HL-60/S4 (cell line): ENCODE measurements around the gene ADAMTS17.

ENCODE experiments used
- in situ Hi-C: fragments of 300-500 bp; cut with MboI; formaldehyde crosslinking; loops from 2 replicates; pipeline ENCODE4 v1.14.3; 2022; ENCODE audit warnings: low sequenced_read_pairs

ADAMTS17 gene

GRCh38 chr15:100007609-100008008 is 334.2 kb downstream of the ADAMTS17 start:
- in situ Hi-C loops = no loop called here

- in situ Hi-C loops = no loop called here
These were observed 336.1 kb downstream of the ADAMTS17 start for GRCh38 chr15:100005715-100006114.

DNA sequence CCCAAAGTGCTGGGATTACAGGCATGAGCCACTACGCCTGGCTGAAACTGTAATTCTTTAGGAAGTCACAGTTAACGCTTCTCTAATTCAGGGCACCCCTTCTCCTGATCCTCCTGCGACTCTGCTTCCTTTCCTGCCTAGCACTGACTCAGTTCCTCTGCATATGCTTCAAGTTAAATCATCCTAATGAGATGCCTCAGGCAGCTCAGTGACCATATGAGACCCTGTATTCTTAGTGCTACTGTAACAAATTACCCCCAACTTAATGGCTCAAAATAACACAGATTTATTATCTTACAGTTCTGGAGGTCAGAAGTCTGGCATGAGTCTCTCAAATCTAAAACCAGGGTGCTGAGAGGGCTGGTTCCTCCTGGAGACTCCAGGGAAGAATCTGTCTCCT is 336.8 kb downstream of the ADAMTS17 start:
- in situ Hi-C loops = no loop called here

GRCh38 chr15:100002787-100003536 is 338.8 kb downstream of the ADAMTS17 start:
- in situ Hi-C loops = no loop called here

DNA sequence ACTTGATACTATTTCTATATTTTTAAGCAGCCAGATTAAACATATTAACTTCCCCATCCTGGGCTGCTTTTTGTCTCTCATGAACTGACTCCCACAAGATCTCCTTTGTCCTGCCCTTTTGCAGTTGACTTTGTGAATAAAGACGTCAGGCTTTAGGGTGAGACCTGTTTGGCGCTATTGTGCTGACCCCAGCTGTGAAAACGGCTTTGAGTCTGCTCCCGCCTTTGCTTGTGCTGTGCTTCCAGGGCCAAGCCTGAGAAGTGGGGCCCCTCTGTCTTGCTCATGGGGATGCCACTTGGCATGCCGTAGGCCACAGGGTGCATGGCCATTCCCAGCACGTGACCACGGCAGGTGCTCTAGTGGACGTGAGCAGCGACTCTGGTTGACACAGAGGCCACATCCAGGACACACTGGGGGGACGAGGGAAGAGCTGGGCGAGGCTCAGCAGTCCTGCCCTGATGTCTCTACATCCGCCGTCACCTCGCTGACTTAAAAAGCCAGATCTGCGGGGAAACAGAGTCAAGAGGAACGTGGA is 339.6 kb downstream of the ADAMTS17 start:
- in situ Hi-C loops = no loop called here

- in situ Hi-C loops = no loop called here
These were observed 340.4 kb downstream of the ADAMTS17 start for GRCh38 chr15:100001405-100001804.

GRCh38 chr15:99999282-100000070 is 342.3 kb downstream of the ADAMTS17 start:
- in situ Hi-C loops = no loop called here

GRCh38 chr15:99998661-99999101 is 343.1 kb downstream of the ADAMTS17 start:
- in situ Hi-C loops = no loop called here

DNA sequence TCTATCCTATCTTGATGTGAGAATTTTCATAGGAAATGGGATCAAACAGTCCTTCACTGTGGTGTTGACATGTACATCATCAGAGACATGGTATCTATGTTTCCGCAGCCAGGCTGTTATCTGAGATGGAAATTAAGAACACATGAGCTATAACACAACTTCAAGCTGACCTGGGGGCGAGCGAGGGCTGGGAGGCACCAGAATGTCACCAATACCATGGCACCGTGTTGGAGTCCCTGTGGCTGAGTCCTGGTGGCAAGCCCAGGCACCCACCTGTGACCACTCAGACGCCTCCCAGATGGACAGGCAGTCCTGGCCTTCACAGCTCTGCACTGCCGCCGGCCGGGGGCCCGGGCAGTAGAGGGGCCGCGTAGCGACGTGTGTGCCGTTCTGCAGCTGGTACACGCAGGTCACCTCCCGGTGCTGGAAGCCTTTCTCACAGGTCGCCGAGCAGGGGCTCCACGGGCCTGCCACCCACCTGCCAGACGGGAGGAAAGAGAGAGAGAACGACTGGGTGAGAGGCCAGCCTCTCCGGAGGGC is 344.6 kb downstream of the ADAMTS17 start:
- in situ Hi-C loops = no loop called here

DNA sequence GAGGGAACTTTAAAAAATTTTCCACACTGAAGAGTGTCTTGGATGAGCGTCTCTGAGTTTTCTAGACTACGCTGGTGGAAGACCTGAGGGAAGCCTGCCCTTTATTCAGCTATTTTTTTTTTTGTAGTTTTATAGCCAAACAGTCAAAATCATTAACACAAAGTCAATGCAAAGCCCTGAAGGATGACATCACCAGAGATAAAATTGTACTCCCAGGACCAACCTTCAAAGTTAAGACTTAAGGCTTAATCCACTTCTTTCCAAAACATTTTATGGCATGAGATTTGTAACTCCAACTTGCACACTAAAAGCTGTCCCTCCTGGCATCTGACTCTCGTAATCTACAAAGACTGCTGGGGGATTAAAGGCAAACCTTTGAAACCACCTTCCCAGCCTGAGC is 345.1 kb downstream of the ADAMTS17 start:
- in situ Hi-C loops = no loop called here

DNA sequence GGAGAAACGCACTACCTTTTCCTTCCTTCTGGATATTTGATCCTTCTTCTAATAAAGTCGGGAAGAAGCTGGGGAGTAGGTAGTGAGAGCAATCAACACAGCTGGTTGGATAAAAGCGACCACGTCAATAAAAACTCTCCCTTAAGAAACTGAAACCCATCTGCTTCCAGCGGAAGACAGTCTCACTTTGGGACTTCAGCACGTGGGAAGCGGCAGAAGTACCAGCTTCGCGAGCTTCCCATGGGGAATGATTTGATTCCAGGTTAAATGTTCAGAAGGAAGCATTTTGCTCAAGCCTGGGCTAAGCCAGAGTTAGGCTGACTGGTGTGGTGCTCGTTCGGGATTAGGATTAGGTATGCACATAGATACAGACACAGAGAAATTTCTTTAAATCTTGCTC is 346.2 kb downstream of the ADAMTS17 start:
- in situ Hi-C loops = no loop called here

DNA sequence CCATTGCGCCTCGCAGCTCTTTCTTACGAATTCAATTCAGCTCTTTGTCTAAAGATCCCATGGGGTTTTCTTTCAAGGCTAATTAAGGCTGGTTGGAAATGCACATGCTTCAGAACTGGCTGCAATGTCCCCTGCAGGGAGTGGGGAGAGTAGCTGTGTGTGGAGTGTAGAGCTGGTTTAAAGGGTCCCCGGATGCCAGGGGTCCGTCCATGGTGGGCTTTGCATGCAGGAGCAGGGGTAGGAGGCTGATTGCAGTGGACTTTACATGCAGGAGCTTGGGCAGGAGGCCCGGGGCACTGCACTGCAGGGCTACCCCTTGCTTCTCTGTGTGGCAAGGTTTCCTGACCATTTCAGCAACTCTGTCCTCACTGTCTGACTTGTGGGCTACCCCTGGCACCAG is 346.9 kb downstream of the ADAMTS17 start:
- in situ Hi-C loops = no loop called here

- in situ Hi-C loops = no loop called here
These were observed 348.1 kb downstream of the ADAMTS17 start for GRCh38 chr15:99993681-99994131.

DNA sequence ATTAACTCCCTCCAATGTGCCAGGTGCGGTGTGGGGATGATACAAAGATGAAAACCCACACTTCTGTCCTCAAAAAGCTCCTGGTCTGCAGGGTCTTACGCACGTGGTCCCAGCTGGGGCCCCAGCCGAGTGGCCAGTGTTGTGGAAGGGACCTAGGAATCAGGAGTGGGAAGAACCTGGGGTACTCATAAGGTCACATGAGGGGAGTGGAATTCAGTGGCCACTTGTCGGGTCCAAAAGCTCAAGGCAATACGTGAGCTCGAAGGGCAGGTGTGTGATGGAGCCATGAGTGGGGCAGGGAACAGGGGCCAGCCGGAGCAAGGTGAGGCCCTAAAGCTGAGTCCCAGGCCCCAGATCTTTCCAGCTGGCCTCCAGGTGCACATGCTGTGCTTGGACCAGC is 348.5 kb downstream of the ADAMTS17 start:
- in situ Hi-C loops = no loop called here

DNA sequence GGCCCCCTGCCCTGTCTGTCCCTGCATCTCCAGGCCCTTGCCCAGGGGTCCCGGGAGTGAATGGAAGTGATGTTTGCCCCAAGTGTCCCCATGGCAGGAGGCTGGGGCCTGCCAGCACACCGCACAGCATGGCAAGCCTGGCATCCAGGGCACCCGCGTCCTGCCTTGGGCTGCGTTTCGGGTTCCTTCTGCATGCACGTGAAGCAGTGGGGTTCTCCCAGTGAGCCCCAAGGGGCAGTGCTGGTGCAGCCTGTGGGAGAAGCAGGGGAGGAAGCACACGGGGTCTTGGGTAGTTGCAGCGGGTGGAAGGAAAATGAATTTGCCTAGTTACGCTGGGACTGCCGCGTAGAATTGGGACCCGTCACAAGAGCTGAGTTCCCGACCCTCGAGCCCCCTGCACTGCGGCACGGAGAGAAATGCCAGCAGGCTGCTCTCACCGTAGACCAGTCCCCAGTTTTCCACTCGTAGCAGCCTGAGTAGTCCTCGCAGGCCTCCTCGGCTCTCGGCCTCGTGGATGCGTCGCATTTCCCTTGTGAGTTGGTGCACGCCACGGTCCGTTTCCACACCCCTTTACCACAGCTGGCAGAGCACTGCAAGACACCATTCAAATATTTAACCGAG is 349.1 kb downstream of the ADAMTS17 start:
- in situ Hi-C loops = no loop called here

- in situ Hi-C loops = no loop called here
These were observed 352.7 kb downstream of the ADAMTS17 start for GRCh38 chr15:99989095-99989494.

DNA sequence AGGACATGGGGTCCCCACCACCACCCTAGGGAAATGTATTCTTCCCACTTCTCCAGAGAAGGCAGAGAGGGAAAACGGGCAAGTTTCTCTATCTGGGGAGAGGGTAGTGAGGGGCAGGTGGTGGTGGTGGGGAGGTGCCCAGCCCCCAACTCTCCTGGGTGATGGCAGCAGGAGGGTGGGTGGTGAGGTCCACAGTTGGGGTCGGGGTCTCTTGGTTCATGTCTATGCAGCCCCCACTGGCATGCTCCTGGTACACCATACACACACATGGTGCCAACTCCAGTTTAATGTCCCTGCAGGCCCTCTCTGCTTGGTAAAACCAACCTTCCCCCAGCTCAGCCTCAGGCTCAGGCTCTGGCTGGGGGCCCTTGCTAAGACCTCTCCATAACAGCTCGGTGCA is 354.1 kb downstream of the ADAMTS17 start:
- in situ Hi-C loops = no loop called here

DNA sequence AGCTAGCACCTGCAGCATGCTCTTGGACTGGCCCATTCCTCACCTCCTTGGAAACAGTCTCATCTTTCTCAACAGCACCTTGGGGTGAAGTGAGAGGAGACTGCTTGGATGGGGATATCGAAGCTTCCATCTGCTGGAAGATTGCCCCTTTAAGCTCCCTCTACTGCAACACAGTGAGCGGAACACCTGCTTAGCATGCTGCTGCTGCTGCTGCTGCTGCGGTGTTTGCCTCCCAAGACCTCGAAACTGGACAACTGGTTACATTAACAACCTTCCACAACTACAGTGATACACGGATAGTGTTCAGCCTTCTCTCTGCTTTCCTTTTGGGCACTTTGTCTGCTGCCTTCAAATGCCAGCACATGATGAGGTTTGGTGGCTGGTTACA is 354.7 kb downstream of the ADAMTS17 start:
- in situ Hi-C loops = no loop called here

- in situ Hi-C loops = no loop called here
These were observed 355.3 kb downstream of the ADAMTS17 start for GRCh38 chr15:99986297-99987118.

- in situ Hi-C loops = no loop called here
These were observed 355.9 kb downstream of the ADAMTS17 start for GRCh38 chr15:99985878-99986277.
